ENCODE results near the gene MSTO1. TPM values are rescaled to one million over a fixed set of nuclear protein-coding genes. Genes with fewer than 3 reads are reported as not detected.

MSTO1 gene
- polyA plus RNA-seq, 1 donor from 2014 or later, result 53.8 TPM

- H3F3A ChIP-seq (ENCODE audit: insufficient read depth, low read length, poor library complexity, severe bottlenecking), result no peaks in the 10 kb centered on the region
- H3K9ac ChIP-seq (ENCODE audit: low read length), result no peak overlapping the region
- H3K4me3 ChIP-seq (ENCODE audit: low read length), result no peak overlapping the region
These were observed 12.2 kb downstream of the MSTO1 start for GRCh38 chr1:155622191-155622590.

GRCh38 chr1:155623357-155623756 lies 13.3 kb downstream of the MSTO1 start:
- Histone ChIP-seq H3K36me3 (ENCODE audit: insufficient read depth, low read length) (no peaks in the 10 kb centered on the region), H4K20me1 (ENCODE audit: insufficient read depth) (no peaks in the 10 kb centered on the region), H3K9me3 (ENCODE audit: low read length) (no peaks in the 10 kb centered on the region), H3K4me3 (ENCODE audit: low read length) (no peak overlapping the region), H3K27me3 (ENCODE audit: insufficient read depth, low read depth, low read length) (no peaks in the 10 kb centered on the region), H3F3A (ENCODE audit: insufficient read depth, low read length, poor library complexity, severe bottlenecking) (no peaks in the 10 kb centered on the region), H3K4me2 (ENCODE audit: low read length) (no peak overlapping the region), H3K27ac (ENCODE audit: low read length) (no peak overlapping the region), H3K9ac (ENCODE audit: low read length) (no peak overlapping the region), H3K79me2 (replicated peaks; ENCODE audit: insufficient read depth, low read length) (no peaks in the 10 kb centered on the region), H2AFZ (ENCODE audit: low read depth, low read length) (no peak overlapping the region), H3K9me2 (ENCODE audit: insufficient read depth, low read length) (no peaks in the 10 kb centered on the region)
- TF ChIP-seq CTCF (IDR thresholded peaks at IDR 0.05; ENCODE audit: poor library complexity, severe bottlenecking) (no peak), RAD21 (conservative IDR thresholded peaks at IDR 0.05) (no peak), SMC3 (conservative IDR thresholded peaks at IDR 0.05; ENCODE audit: poor library complexity) (no peak), EZH2 (IDR thresholded peaks at IDR 0.05; ENCODE audit: borderline replicate concordance, insufficient read depth, low read length, poor library complexity, severe bottlenecking) (no peak), POLR2AphosphoS5 (IDR thresholded peaks at IDR 0.05) (no peak), REST (IDR thresholded peaks at IDR 0.05; ENCODE audit: borderline replicate concordance) (no peak), TAF1 (IDR thresholded peaks at IDR 0.05; ENCODE audit: low read depth) (no peak), MXI1 (conservative IDR thresholded peaks at IDR 0.05; ENCODE audit: poor library complexity, severe bottlenecking) (no peak)

More at GRCh38 chr1:155622191-155622590, 12.2 kb downstream of the MSTO1 start:
- Histone ChIP-seq H3K36me3 (ENCODE audit: insufficient read depth, low read length) (no peaks in the 10 kb centered on the region), H3K9me2 (ENCODE audit: insufficient read depth, low read length) (no peaks in the 10 kb centered on the region), H3K27ac (ENCODE audit: low read length) (no peak overlapping the region), H4K20me1 (ENCODE audit: insufficient read depth) (no peaks in the 10 kb centered on the region), H3K27me3 (ENCODE audit: insufficient read depth, low read depth, low read length) (no peaks in the 10 kb centered on the region), H2AFZ (ENCODE audit: low read depth, low read length) (no peak overlapping the region), H3K4me2 (ENCODE audit: low read length) (no peak overlapping the region), H3K79me2 (replicated peaks; ENCODE audit: insufficient read depth, low read length) (no peaks in the 10 kb centered on the region), H3K9me3 (ENCODE audit: low read length) (no peaks in the 10 kb centered on the region)
- TF ChIP-seq CTCF (IDR thresholded peaks at IDR 0.05; ENCODE audit: poor library complexity, severe bottlenecking) (no peak), POLR2AphosphoS5 (IDR thresholded peaks at IDR 0.05) (no peak), RAD21 (conservative IDR thresholded peaks at IDR 0.05) (no peak), MXI1 (conservative IDR thresholded peaks at IDR 0.05; ENCODE audit: poor library complexity, severe bottlenecking) (no peak), REST (IDR thresholded peaks at IDR 0.05; ENCODE audit: borderline replicate concordance) (no peak), EZH2 (IDR thresholded peaks at IDR 0.05; ENCODE audit: borderline replicate concordance, insufficient read depth, low read length, poor library complexity, severe bottlenecking) (no peak)
